Glutamatergic neuron (in vitro differentiated cells): ENCODE results near the gene ANKRD30B. TPM values are rescaled to one million over a fixed set of nuclear protein-coding genes. Genes with fewer than 3 reads are reported as not detected.
"Not testable (repeated sequence)": the region's sequence is repeated elsewhere in the genome, so short reads cannot be mapped to it uniquely, and the experiment has no call there.

Experiments used
- DNase-seq: peaks from one replicate; pipeline ENCODE4 v3.0.0; 2022
- H3K27ac Mint-ChIP-seq: one replicate; pipeline ENCODE4 v1.8.0; 2020; ENCODE audit warnings: mild to moderate bottlenecking, mixed read lengths, inconsistent platforms; ENCODE audit not compliant: unreplicated experiment
- H3K27me3 Mint-ChIP-seq: one replicate; pipeline ENCODE4 v1.8.0; 2020; ENCODE audit warnings: mild to moderate bottlenecking, moderate library complexity, mixed read lengths, inconsistent platforms; ENCODE audit not compliant: unreplicated experiment
- H3K36me3 Mint-ChIP-seq: one replicate; pipeline ENCODE4 v1.8.0; 2020; ENCODE audit warnings: mild to moderate bottlenecking, mixed read lengths, inconsistent platforms; ENCODE audit not compliant: unreplicated experiment
- H3K4me1 Mint-ChIP-seq: one replicate; pipeline ENCODE4 v1.8.0; 2020; ENCODE audit warnings: mild to moderate bottlenecking, low read depth, mixed read lengths, inconsistent platforms; ENCODE audit not compliant: unreplicated experiment
- H3K4me3 Mint-ChIP-seq: one replicate; pipeline ENCODE4 v1.8.0; 2020; ENCODE audit warnings: mild to moderate bottlenecking, mixed read lengths, inconsistent platforms; ENCODE audit not compliant: unreplicated experiment
- H3K9me3 Mint-ChIP-seq: one replicate; pipeline ENCODE4 v1.8.0; 2020; ENCODE audit warnings: mild to moderate bottlenecking, moderate library complexity, mixed read lengths, inconsistent platforms; ENCODE audit not compliant: unreplicated experiment
- microRNA-seq: library from miRNA; unstranded; fragments of <30 nt; microRNA quantifications from one replicate; pipeline ENCODE4, GENCODE V29; 2020; ENCODE audit not compliant: unreplicated experiment
- total RNA-seq: library from RNA; stranded (reverse); fragmentation: NEBNext Ultra II Directional; extraction: Animal tissue kit (Norgen Biotek cat#: 25700); gene quantifications from one replicate; pipeline ENCODE4 v1.2.1, GENCODE V29; 2021; ENCODE audit not compliant: unreplicated experiment
- TF ChIP-seq, protein P1 (sequence below): fragments of 200-600 bp; sonication (generic); IDR thresholded peaks from one replicate; pipeline ENCODE4 v1.5.0; 2021; ENCODE audit not compliant: partially characterized antibody, unreplicated experiment

The ANKRD30B gene
- total RNA-seq, 1 donor from 2014 or later, result not detected

DNA sequence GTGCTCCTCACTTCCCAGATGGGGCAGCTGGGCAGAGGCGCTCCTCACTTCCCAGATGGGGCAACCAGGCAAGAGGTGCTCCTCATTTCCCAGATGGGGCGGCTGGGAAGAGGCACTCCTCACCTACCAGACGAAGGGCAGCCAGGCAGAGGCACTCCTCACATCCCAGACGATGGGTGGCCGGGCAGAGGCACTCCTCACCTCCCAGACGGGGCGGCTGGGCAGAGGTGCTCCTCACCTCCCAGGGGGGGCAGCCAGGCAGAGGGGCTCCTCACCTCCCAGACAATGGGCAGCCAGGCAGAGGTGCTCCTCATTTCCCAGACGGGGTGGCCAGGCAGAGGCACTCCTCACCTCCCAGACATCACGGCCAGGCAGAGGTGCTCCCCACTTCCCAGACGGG, 110.5 kb downstream of the ANKRD30B start:
- DNase-seq, H3K36me3 Mint-ChIP-seq, H3K4me1 Mint-ChIP-seq, H3K27me3 Mint-ChIP-seq, H3K27ac Mint-ChIP-seq, H3K9me3 Mint-ChIP-seq, H3K4me3 Mint-ChIP-seq: not testable (repeated sequence)

DNA sequence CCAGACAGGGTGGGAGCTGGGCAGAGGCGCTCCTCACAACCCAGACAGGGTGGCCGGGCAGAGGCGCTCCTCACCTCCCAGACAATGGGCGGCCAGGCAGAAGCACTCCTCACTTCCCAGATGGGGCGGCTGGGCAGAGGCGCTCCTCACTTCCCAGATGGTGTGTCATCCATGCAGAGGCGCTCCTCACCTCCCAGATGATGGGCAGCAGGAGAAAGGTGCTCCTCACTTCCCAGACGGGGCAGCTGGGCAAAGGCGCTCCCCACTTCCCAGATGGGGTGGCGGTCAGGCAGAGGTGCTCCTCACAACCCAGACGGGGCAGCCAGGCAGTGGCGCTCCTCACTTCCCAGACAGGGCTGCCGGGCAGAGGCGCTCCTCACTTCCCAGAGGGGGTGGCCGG, 112.0 kb downstream of the ANKRD30B start:
- H3K36me3 Mint-ChIP-seq, result not testable (repeated sequence)

GRCh38 chr18:14866426-14866825, 118.5 kb downstream of the ANKRD30B start:
- H3K36me3 Mint-ChIP-seq, H3K27ac Mint-ChIP-seq, DNase-seq, H3K27me3 Mint-ChIP-seq, H3K4me3 Mint-ChIP-seq, H3K9me3 Mint-ChIP-seq, H3K4me1 Mint-ChIP-seq: not testable (repeated sequence)

More for the DNA sequence above, 112.0 kb downstream of the ANKRD30B start:
- DNase-seq, H3K27ac Mint-ChIP-seq, H3K27me3 Mint-ChIP-seq, H3K4me3 Mint-ChIP-seq, H3K4me1 Mint-ChIP-seq, H3K9me3 Mint-ChIP-seq: not testable (repeated sequence)

GRCh38 chr18:14867988-14868387, 120.0 kb downstream of the ANKRD30B start:
- not testable (repeated sequence) for DNase-seq, H3K27ac Mint-ChIP-seq, H3K4me1 Mint-ChIP-seq, H3K4me3 Mint-ChIP-seq, H3K36me3 Mint-ChIP-seq, H3K9me3 Mint-ChIP-seq, H3K27me3 Mint-ChIP-seq

- TF ChIP-seq, protein P1, sequence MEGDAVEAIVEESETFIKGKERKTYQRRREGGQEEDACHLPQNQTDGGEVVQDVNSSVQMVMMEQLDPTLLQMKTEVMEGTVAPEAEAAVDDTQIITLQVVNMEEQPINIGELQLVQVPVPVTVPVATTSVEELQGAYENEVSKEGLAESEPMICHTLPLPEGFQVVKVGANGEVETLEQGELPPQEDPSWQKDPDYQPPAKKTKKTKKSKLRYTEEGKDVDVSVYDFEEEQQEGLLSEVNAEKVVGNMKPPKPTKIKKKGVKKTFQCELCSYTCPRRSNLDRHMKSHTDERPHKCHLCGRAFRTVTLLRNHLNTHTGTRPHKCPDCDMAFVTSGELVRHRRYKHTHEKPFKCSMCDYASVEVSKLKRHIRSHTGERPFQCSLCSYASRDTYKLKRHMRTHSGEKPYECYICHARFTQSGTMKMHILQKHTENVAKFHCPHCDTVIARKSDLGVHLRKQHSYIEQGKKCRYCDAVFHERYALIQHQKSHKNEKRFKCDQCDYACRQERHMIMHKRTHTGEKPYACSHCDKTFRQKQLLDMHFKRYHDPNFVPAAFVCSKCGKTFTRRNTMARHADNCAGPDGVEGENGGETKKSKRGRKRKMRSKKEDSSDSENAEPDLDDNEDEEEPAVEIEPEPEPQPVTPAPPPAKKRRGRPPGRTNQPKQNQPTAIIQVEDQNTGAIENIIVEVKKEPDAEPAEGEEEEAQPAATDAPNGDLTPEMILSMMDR, result peak; percentile 43
- H3K27me3 Mint-ChIP-seq, H3K36me3 Mint-ChIP-seq, DNase-seq, H3K9me3 Mint-ChIP-seq, H3K27ac Mint-ChIP-seq, H3K4me1 Mint-ChIP-seq, H3K4me3 Mint-ChIP-seq: not testable (repeated sequence)
Observed at GRCh38 chr18:14868825-14869224, 120.9 kb downstream of the ANKRD30B start.

GRCh38 chr18:14878826-14879225, 130.9 kb downstream of the ANKRD30B start:
- H3K27me3 Mint-ChIP-seq, H3K9me3 Mint-ChIP-seq: not testable (repeated sequence)

GRCh38 chr18:14900435-14900834, 152.5 kb downstream of the ANKRD30B start:
- Mint-ChIP-seq H3K27me3 (no peaks in the 10 kb centered on the region), H3K4me1 (no peaks in the 10 kb centered on the region), H3K36me3 (no peaks in the 10 kb centered on the region), H3K4me3 (no peak overlapping the region), H3K9me3 (no peaks in the 10 kb centered on the region), H3K27ac (no peak overlapping the region)
- TF ChIP-seq, protein P1, result no peak
- DNase-seq, result no peak

More at GRCh38 chr18:14878826-14879225, 130.9 kb downstream of the ANKRD30B start:
- not testable (repeated sequence) for H3K4me3 Mint-ChIP-seq, H3K27ac Mint-ChIP-seq, H3K36me3 Mint-ChIP-seq, H3K4me1 Mint-ChIP-seq, DNase-seq

Small RNA genes within 50 kb of the gene (microRNA-seq; reads per million reads assigned to microRNA genes)
- not detected for gene MIR3156-2

Other genes with a start within 250 kb of the ANKRD30B start
- gene POTEC, start 204.6 kb upstream of the ANKRD30B start, total RNA-seq, result not detected